Epidermal melanocyte (primary cell): Measurements from ENCODE around the gene RTL5.

Experiments used
- DNase-seq: peaks from one replicate; pipeline ENCODE4 v3.0.0; 2011; ENCODE audit warnings: low spot score; ENCODE audit not compliant: insufficient read length

RTL5 gene

DNA sequence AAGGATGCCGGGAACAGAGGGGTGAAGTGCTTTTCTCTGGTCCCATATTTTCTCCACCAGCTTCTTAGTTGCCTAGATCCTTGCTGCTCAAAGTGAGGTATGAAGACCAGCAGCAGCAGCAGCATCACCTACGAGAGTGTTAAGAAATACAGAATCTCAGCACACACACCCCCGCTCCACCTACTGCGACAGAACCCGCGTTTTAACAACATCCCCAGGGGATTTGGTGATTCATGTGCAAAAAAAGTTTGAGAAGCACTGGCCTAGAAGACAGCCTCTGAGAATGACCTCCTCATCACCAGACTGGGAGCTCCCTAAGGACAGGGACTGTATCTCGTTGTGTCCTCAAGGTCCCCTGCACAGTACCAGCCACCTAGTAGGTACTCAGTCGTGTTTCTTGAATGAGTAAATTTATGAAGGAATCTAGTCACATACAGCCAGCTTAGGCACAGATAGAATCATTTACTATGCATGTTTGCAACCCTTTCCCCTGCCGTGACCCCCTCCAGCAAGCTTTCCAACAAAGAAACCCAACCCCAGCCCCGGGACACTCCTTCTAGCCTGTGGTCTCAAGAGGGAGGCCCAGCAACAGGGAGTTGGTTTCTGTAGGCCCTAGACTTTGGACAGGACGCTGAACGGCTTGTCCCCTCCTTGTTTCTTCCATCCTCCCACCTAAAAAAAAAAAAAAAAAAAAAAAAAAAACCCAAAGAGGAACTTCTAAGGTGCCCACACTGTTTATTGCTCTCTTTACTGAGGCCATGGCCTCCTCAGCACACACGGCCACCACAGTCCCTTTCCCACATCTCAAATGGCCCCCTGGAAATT lies 21.5 kb downstream of the RTL5 start:
- DNase-seq = no peak

DNA sequence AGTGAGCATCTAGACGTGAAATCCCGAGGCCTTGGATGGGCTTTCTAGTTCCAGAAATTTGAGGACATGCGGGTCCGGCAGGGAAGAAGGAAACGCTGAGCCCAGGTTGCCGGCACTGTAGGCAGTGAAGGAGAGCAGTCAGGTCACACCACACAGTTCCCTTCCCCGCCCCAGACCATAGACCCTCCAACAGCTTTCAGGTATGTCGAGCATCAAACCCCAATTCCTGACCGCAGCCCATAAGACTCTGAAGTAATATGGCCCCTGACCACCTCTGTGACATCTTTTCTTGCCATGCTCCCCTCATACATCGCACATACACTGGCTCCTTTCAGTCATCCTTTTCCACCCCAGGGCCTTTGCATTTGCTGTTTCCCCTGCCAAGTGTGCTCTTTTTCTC lies 23.0 kb downstream of the RTL5 start:
- DNase-seq = no peak

DNA sequence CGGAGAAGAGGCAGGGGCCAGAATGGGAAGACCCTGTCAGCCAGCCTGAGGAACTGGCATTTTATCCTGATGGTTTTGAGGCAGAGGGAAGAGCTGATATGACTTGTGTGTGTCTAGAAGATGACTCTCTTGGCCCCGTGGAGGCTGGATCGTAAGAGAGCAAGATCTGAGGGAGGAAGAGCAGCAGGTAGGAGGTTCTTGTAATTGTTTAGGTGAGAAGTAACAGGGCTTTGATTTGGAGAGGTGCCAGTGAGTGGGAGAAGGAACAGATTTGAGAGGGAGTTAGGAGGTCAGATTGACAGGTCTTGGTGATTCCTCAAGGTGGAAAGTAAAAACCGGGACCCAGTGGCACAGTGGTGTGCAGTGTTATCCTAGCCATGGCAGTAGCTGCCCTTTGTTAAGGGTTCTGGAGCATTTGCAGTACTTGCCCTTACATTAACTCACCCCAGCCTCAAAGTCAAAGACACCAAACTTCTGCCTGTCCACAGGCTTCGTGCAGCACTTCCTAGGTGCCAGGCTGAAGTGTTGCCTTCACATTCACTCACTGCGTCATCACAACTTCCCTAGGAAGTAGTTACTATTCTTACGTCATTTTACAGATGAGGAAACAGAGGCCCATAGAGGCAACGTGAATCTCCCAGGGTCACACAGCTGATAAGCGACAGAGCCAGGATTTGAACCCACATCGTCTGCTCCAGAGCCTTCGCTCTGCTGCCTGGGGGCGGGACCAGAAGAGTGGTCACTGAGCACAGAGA lies 23.7 kb downstream of the RTL5 start:
- no peak for DNase-seq

DNA sequence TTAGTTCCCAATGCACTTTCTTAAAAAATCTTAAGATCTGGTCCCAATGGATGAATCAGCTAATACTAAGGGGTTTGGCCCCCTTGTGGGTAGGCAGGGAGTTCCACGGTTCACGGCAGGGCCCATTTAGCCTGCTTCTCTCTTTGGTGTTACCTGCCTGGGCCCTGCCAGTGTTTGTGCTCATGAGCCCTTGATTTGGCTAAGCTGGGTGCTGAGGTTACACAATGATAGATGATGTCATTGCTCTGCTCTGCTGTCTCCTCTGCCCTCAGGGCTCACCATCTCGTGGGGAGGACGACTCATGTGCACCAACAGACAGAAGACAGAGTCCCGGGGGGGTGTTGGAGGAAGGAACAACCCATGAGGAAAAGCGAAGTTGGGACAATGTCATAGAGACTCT lies 24.4 kb downstream of the RTL5 start:
- DNase-seq = no peak

DNA sequence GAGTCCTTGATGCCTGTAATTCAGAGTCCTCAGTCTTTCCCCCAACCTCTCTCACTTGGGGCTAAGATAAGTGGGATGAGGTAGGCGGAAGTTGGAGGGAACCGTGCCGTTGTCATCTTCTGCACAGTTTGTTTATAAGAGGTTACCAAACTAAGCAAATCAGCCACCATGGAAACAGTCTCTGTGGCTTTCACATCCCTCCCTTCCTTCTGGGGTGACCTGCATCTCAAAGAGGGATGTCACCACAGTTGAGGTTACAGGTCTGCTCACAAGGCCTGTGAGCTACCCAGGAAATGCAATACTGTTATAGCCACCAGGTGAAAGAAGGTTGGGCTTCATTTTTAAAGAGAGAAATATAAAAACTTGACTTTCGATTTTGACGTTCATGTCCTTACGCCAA lies 26.3 kb downstream of the RTL5 start:
- DNase-seq = no peak

DNA sequence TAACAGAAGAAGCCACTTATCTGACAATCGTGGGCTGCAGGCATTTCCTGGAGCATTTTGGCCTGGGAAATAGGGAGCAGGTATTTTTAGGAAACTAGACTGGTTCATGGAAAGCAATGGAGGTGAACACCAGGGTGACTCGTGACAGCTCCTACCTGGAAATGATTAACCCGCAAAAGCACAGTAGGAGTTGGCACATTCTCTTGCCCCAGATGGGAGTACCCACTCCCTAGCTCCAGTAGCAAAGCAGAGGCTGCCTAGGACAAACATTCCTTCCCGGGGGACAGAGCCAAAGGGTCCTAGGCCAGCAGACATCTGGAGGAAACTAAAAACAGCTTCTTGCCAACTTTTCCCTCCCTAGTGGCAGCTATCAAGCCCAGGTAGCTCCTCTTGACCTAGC lies 29.0 kb downstream of the RTL5 start:
- DNase-seq = no peak

DNA sequence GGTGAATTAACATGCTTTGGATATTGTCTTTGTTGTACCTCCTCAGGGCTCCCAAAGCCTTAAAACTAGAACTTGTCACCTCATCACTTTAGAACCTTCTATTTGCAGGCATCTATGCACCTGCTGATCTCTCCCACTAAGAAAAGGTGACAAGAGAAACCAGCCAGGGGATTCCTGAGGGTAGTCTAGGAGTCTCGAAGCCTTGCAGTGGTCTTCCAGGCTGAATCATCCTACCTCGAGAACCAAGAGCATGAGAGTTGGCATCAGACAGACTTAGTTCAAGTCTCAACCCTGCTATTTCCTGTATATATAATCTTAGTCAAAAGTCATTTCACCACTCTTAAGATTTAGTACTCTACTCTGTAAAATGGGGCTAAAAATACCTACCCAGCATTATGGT lies 29.6 kb downstream of the RTL5 start:
- DNase-seq = no peak

DNA sequence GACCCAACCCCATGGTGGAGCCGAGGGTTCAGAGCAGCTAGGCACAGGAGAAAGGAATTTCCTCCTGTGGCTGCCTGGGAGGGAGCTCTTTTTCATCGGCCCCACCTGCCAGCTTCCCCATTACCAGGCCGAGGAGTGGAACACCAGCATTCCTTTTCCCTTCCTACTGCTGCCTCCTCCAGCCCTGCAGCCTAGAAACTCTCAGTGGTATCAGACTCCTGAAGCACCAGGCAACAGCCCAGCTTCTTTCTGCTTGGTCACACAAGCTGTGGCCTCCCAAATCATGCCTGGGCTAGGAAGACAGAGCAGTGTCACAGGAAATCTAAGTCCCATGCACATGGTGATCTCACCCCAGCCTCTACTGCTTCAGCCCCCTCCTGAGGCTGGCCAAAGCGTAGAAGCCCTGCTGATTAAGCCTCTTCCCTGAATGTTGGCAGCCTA lies 30.1 kb downstream of the RTL5 start:
- DNase-seq = no peak

DNA sequence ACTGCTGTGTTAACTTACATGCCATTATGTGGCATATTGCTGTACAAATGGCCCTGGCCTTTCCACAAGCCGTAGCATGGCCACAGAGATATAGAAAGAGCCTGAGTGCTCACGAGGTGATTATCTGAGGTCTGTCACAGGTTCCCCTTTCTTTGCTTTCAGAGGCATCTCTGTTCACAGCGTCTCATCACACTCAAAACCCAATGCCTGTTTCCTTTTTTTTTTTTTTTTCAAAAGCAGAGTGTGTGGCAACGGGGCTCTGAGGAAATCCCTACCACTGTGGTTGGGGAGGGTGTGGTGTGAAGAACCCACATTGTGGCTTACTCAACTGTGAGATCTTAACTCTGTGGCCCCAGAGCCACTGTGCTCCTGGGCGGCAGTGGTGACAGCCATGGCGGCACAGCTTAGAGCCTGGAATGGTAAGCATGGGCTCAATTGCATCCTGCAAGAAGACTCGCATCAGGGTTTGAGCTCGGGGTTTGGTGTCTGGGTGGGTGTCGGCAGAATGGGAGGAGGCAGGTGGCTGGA lies 30.8 kb downstream of the RTL5 start:
- DNase-seq = no peak

DNA sequence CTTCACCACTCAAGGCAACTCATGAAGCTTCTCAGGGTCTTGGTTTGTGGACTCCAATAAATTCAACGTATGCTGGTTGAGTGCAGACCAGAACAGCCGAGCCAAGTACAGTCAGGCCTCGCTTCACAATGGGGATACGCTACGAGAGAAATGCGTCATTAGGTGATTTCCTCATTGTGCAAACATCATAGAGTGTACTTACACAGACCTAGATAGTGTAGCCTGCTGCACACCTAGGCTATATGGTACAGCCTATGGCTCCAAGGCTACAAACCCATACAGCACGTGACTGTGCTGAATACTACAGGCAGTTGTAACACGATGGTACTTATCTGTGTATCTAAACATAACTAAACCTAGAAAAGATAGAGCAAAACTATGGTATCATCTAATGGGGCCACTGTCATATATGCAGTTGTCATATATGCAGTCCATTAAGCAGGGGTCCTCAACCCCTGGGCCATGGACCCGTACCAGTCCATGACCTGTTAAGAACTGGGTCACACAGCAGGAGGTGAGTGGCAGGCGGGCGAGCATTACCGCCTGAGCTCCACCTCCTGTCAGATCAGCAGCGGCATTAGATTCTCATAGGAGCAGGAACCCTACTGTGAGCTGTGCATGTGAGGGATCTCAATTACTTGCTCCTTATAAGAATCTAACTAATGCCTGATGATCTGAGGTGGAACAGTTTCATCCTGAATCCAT lies 31.5 kb downstream of the RTL5 start:
- no peak for DNase-seq

DNA sequence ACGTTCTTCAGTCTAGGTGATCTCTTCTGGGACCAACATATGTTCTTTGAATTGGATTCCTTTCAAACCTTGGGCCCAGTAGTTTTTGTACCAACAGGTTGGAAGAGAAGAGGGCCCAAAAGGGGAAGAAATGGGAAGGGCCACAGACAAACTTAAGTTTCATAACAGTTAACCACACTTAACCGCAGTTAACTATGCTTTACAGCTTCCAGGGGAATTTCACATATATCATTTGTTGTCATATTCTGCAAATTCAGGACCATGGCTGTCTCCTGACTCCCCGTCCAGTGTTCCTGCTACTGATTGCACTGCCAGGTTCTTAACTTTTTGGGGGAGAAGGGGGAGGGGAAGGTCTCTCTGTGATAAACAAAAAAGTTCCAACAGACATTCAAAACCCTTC lies 34.6 kb downstream of the RTL5 start:
- DNase-seq = no peak

DNA sequence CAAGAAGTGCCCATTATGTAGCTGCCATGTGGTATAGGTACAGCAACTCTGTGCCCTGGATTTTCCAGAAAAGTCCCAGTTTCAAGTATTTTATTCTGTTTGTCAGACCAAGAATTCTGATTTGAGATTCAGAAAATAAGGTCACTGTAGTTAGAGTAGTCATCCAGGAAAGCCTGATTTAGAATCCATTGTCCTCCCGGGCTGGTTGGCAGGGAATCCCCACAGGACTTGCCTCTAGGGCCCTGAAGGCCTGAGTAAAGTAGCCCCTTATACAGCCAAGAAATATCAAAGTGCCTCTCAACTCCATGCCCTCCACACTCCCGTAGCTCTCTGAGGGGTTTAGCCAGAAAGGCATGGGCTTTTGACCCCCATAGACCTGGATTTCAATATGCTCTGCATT lies 36.3 kb downstream of the RTL5 start:
- no peak for DNase-seq

DNA sequence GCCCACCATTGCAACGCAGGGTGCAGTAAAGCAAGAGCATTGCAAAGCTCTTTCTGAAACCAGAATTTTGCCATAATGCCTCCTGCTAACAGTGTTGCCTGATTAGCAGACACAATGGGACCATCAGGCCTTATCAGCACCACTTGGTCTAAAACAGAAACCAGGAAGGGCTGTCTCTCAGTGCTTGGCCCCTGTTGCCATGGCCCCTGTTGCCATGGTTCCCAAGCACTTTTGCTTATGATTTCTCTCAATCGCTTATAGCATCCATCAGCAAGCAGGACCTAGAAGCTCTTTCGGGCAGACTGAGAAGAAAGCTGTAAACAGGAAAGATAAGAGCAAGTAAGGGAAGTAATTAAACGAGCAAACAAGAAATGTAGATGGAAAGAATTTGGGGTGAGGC lies 36.8 kb downstream of the RTL5 start:
- no peak for DNase-seq

DNA sequence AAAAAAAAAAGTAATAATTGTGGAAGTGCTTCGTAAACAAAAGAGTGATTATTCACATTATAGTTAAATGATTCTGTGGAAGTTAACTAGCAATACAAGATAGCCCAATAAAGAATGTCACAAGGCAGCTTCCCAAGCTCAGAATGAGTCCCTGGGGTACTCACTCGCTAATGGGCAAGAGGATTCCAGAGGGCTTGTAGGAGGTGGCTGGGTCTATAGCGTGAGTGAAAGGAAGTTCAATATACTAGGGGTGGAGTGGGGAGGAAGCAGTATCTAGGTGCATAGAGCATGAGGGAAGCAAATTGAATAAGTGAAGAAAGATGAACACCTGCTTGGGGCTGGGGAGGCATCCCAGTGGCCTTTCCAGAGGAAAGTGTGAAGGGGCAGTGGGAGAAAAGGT lies 42.5 kb downstream of the RTL5 start:
- DNase-seq = no peak

DNA sequence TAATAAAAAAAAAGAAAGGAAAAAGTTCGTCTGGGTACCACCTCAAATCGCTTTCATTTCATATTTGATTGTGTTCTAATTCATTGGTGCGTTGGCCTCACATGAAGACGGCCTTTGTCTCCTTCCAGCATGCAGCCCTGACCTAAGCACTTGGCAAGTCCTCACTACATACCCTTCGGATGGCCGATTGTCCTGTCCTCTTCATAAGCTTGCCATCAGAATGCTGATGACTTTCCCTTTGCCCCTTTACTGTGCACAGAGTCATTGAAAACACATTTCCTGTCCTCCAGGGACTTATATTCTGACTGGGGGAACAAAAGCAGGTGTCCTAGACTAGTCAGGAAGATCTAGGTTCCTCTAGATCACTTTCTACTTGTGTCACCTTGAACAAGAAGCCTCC lies 43.0 kb downstream of the RTL5 start:
- no peak for DNase-seq

DNA sequence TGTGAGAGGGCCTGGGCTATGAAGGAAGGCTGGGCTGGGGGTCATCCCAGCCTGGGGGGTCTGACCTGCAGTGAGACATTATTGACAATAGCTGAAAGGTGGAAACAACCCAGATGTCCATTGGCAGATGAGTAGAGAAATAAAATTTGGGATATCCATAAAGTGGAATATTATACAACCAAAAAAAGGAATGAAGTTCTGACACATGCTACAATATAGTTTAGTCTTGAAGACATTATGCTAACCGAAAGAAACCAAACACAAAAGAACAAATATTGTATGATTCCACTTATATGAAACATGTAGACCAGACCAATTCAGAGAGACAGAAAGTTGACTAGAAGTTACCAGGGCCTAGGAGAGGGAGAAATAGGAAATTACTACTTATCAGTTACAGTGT lies 44.7 kb downstream of the RTL5 start:
- no peak for DNase-seq

DNA sequence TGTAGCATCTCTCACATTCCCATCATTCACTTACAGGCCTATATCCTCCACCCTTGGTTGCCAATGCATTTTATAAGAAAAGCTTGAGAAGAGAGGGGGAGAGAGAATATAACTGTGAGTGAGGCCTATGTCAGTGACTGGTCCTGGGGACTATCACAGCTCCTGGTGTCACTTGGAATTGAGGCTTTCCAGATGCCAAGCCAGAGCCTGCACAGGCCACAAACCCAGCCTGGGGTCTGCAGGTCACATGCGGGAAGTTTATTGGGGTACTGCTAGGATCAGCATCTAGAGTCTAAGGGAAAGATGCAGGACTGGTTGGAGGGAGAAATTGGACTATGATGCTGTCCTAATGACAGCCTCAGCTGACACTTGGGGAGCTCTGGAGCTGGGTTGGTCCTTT lies 47.6 kb downstream of the RTL5 start:
- DNase-seq = no peak

DNA sequence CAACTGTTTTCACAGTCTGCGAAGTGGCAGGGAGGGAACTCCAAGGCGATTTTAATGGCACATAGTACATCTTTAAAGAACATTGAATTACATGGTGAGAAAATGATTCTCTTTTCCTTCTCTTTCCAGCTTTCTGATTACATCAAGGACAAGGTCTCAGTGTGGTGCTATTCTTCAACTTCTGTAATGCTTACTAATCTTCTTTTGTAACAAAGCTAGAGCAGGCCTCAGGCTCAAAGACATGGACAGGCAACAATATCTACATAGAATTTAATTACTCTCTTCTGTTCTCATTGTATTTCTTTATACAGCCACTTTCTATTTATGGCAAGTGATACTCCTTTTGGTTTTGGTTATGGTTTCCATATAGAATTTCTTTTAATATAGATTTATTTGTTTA lies 48.4 kb downstream of the RTL5 start:
- DNase-seq = no peak

DNA sequence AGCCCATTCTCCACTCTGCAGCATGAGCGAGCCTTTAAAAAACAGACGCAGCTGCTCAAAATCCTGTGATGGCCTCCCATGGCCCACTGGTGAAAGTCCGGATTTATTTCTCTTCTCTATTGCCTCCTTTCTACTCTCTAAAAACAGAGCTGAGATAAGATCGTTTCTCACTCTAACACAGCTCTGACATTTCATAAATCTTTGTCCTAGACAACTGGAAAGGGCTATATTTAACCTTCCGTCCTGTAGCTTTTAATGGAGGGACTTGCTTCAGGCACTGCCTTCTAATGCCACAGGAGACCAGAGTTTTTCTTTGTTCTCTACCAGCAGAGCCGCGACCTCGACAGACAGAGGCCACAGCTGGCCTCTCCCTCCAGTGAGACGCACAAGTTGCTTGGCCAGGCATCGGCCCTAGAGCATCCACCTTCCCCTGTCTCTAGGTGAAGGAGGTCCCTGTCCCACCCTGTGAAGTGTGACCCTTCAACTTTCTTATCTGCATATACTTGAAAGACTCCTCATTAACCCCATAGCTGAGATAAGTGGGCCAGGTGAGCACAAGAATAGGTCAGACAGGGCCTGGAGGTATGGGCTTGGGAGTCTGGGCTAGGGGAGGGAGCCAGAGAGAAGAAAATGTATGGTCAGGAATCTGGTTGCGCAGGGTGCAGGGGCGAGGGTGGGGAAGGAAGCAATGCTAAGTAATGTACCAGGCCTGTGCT lies 50.0 kb downstream of the RTL5 start:
- no peak for DNase-seq

DNA sequence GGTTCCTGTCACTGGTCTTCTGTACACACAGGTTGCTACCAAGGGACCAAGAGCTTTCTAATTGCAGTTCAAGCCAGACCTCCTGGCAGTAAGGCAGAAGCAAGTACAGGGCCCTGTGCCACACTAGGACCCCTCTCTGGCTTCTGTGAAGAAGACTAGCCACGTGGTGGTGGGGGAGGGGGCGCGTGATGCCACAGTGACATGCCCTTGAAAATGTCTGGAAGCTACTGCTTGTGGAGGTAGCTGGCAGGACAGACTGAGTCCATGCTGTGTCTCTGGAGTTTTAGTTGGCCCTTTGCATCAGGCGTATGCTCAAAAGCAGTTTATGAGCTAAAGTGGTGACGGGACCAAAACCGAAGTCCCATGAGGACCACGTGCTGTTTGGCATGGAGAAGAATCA lies 50.9 kb downstream of the RTL5 start:
- no peak for DNase-seq

DNA sequence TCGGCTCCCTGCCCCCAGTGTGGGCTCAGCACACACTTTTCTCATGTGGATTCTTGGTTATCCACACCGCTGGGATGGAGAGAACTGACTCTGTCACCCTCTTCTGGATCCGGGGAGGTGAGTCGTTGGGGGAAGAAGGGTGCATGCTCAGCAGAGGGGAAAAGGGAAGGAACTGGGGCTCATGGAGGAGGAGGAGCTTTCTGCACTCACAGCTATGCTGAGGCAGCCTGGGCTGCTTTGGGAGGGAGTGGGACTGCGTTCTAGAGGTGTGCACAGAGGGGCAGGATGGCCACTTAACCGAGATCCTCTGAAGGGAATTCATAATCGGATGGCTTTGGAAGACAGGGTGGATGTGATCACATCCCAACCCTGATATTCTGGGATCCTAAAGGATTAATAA lies 51.6 kb downstream of the RTL5 start:
- DNase-seq = no peak
